IgD-negative memory B cell (primary cell): ENCODE results near the gene REPIN1. TPM values are rescaled to one million over a fixed set of nuclear protein-coding genes. Genes with fewer than 3 reads are reported as not detected.

ENCODE experiments used
- H3K27ac Mint-ChIP-seq, 3 donors: one replicate each; pipeline ENCODE4 v1.8.0; 2020 to 2022; ENCODE audit warnings: mild to moderate bottlenecking in 3 of 3, mixed read lengths in 3 of 3, moderate library complexity in 1 of 3
- H3K27me3 Mint-ChIP-seq: one replicate; pipeline ENCODE4 v1.8.0; 2021; ENCODE audit warnings: mixed read lengths
- H3K36me3 Mint-ChIP-seq: one replicate; pipeline ENCODE4 v1.8.0; 2020; ENCODE audit warnings: mild to moderate bottlenecking, mixed read lengths
- H3K4me1 Mint-ChIP-seq, 3 donors: one replicate each; pipeline ENCODE4 v1.8.0; 2020 to 2022; ENCODE audit warnings: mixed read lengths in 3 of 3, mild to moderate bottlenecking in 1 of 3
- H3K4me3 Mint-ChIP-seq, 4 donors: one replicate each; pipeline ENCODE4 v1.8.0; 2020 to 2022; ENCODE audit warnings: mild to moderate bottlenecking in 4 of 4, mixed read lengths in 4 of 4, moderate library complexity in 3 of 4
- H3K9me3 Mint-ChIP-seq, 3 donors: one replicate each; pipeline ENCODE4 v1.8.0; 2020 to 2021; ENCODE audit warnings: mixed read lengths in 3 of 3, mild to moderate bottlenecking in 1 of 3
- polyA plus RNA-seq: library from polyadenylated mRNA; unstranded; fragments of 300-500 nt; fragmentation: Illumina TruSeq; gene quantifications from one replicate; pipeline ENCODE4 v1.2.3, GENCODE V29; 2021

Gene REPIN1
- polyA plus RNA-seq, 1 donor from 2014 or later: 118 TPM

DNA sequence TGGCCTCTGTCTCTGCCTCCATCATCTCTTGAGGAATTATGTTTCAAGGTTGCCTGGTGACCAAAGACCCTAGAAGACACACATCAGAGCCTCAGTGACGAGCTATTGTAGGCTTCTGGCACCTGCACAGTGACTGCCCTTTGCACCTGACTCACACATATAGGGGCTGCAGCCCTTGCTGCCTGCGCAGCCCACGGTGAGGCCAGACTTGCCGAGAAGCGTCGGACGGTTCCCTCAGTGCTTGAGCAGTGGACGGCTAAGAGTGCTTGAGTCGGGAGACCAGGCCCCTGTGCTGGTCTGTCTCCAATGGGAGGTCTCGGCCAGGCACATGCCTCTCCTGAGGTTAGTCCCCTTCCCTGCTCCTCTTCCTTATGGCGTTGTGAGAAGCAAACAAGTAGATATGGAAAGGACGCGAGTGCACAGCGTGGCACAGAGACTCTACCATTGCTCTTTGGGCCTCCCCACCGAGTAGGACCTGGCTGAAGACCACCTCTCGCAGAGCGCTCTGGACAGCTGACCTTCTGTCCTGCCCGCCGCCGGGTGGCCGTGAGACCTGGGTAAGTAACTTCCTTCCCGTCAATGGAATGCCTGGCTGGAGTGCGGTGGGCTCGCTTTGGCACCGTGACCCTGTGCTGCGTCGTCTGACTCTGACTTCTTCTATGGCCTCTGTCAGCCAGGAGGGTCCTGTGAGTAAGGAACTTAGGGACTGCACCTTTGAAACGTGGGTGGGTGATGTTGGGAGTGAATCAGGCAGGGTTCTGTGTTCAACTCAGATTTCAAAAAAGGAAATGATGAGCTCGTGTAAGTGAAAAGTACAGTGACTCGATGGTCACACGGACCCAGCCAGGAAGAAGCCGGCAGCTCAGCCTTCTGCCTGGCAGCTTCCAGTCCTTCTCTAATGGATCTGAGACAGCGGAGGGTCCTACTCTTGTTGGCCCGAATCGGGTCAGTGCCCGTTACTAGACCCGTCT, 44.2 kb downstream of the REPIN1 start:
- no peak overlapping the region for H3K4me3 Mint-ChIP-seq
- H3K9me3 Mint-ChIP-seq: peaks cover 0 to 2% (median 0%) of the 10 kb centered on the region in 3 donors
- peaks cover 12% of the 10 kb centered on the region for H3K36me3 Mint-ChIP-seq
- peak overlapping the region in 2 of 3 donors; percentile 53 to 69 for H3K27ac Mint-ChIP-seq
- peaks cover 8 to 11% (median 11%) of the 10 kb centered on the region in 3 donors for H3K4me1 Mint-ChIP-seq
- no peaks in the 10 kb centered on the region for H3K27me3 Mint-ChIP-seq

DNA sequence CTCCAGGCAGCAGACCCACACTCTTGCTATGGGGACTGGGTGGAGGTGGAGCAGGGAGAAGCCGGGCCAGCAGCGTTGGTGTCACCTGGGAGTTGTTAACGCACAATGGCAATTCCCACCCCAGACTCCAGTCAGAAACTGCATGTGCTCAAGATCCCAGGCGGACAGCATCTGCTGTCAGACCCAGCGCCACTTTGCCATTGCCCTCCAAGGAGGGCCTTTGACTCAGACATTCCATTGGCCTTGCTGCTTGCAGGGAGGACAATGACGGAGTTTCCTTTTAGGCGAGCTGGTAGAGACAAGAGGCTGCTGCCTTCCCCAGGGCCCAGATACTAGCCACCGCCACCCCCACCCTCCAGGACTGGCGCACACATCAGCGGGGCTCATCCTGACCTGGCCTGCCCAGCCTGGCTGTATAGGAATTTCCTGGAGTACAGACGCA, 45.0 kb downstream of the REPIN1 start:
- Mint-ChIP-seq H3K27me3 (no peaks in the 10 kb centered on the region), H3K9me3 (peaks cover 0 to under 1% (median 0%) of the 10 kb centered on the region in 3 donors), H3K27ac (peak overlapping the region in 1 of 3 donors; percentile 69), H3K4me1 (peaks cover 6 to 8% (median 8%) of the 10 kb centered on the region in 3 donors), H3K4me3 (peak overlapping the region in 2 of 4 donors; percentile 31 to 38), H3K36me3 (peaks cover 10% of the 10 kb centered on the region)

DNA sequence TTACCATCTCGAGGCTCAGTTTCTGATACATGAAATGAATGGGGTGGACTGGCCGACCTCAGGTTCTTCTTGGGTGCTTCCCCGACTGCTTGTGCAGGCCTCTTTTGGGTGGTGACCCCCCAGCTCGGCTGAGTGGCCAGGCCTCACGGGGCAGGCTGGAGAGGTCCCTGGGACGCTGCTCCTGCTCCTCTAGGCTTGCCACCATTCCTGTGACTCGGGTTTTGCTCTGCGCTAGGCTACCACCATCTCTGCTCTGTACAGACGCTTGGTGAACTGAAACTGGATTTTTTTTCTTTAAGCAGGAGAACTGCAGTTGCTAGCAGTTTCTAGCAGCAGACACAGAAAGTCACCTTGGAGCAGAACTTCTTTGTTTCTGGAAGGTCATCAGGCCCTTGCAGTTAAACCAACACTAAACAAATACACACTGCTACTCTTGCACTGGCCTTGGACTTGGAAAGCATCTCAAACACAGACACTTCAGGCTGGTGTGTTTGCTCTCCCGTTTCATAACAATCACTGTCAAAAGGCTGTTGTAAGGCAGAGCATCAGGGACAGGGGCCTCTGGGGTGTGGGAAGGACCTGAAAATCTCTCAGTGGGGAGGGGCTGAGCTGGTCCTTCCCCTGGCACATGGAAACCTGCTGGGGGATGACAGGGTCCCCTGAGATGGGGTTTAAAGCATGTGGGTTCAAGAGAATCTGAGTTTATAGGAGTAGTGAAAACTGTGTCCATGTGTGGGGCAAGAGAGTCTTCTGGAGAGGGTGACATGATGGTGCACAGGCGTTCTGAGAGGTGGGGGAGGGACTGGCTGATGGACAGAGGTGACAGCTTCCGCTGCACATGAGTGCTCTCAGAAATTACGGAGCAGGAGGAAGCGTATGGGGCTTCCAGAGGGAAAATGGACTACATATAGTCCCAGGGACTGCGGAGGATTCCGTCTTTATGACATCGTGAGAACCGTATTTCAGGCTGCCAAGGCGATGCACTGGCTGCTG, 46.8 kb downstream of the REPIN1 start:
- Mint-ChIP-seq H3K27ac (peak overlapping the region in 1 of 3 donors; percentile 46), H3K27me3 (no peaks in the 10 kb centered on the region), H3K4me3 (no peak overlapping the region), H3K9me3 (no peaks in the 10 kb centered on the region), H3K36me3 (peaks cover 4% of the 10 kb centered on the region), H3K4me1 (peaks cover 0 to 3% (median 2%) of the 10 kb centered on the region in 3 donors)

DNA sequence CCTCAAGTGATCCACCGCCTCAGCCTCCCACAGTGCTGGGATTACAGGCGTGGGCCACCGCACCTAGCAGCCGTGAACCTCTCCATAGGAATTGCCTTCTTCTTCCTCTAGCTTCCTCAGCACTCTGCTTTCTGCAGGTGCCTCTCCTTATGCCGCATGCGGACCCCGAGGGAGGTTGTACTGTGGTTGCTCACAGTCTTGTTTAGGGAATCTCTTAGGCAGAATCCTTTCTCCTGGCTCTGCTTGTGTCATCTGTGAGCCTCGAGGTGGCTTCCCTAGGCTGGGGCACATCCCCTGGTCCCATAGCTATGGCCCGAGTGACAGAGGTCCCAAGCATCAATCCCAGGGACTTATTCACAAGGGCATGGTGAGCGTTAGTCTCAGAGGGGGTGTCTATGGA, 48.6 kb downstream of the REPIN1 start:
- Mint-ChIP-seq H3K9me3 (no peaks in the 10 kb centered on the region), H3K4me1 (peaks cover 6 to 7% (median 6%) of the 10 kb centered on the region in 3 donors), H3K36me3 (peaks cover 6% of the 10 kb centered on the region), H3K4me3 (no peak overlapping the region), H3K27ac (no peak overlapping the region), H3K27me3 (peaks cover 4% of the 10 kb centered on the region)

DNA sequence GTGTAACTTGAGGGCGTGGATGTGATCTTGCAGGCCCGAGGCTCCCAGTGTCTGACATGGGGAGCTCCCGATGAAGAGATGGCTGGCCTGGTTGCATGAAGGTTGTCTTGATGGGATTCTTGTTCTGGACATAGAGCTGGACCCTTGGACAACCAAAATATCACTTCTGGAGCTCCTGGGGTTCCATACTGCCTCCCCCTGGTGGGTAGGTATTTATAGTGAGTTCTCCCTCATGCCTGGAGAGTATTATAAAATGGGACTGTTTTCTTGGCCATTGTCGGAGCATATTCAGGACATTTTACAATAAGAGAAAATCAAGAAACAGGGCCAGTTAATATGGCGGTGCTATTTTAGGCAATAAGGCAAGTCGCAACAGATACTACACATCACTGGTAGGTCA, 49.2 kb downstream of the REPIN1 start:
- Mint-ChIP-seq H3K4me3 (no peak overlapping the region), H3K27ac (no peak overlapping the region), H3K27me3 (peaks cover 4% of the 10 kb centered on the region), H3K9me3 (no peaks in the 10 kb centered on the region), H3K4me1 (peaks cover 6 to 7% (median 6%) of the 10 kb centered on the region in 3 donors), H3K36me3 (peaks cover 6% of the 10 kb centered on the region)

DNA sequence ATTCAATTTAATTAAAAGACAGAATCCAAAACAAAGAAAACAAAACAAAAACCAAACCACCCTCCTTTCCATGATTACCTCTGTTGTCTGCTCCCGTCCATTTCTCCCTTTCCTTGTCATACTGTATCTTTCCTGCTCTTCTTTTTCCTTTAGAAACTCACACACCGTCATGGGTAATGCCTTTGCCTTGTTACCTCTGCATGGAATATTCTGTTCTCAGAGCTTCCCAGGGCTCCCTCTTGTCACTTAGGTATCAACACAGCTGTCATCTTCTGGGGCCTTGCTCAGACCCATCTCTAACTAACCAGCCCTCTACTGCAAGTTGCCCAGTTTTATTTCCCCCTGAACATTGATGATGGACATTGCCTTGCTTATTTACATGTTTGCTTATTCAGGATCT, 51.6 kb downstream of the REPIN1 start:
- Mint-ChIP-seq H3K36me3 (peaks cover 4% of the 10 kb centered on the region), H3K4me3 (no peak overlapping the region), H3K27ac (no peak overlapping the region), H3K9me3 (no peaks in the 10 kb centered on the region), H3K4me1 (peaks cover 5 to 7% (median 6%) of the 10 kb centered on the region in 3 donors), H3K27me3 (peaks cover 4% of the 10 kb centered on the region)

DNA sequence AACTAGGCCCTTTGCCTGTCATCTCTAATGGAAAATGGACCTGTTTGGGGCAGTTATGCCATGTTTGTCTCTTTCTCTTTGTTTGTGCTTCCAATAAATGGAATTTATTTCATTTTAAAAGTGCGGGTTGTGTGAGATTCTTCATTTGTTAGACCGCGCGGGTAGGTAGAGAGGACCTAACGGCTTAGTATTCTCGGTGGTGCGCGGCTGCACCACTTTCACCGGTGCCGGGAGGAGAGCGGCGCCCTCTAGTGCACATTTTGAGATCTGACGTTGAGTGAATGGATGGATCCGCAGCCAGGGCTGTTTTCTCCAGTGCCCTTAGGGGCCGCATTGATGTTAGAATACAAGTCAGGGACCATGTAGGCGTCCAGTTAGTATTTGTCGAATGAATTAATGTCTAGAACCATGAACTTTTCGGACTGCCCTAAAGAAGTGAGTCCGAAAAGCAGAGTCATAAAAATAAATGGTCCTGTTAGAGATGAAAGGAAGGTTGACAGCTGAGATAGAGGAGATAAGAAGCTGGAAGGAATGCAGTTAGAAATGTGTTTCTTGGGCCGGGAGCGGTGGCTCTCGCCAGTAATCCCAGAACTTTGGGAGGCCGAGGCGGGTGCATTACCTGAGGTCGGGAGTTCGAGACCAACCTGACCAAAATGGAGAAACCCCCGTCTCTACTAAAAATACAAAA, 52.5 kb downstream of the REPIN1 start:
- H3K27me3 Mint-ChIP-seq: peaks cover 4% of the 10 kb centered on the region
- H3K36me3 Mint-ChIP-seq: peaks cover 4% of the 10 kb centered on the region
- peak overlapping the region in 2 of 4 donors; percentile 0 to 13 for H3K4me3 Mint-ChIP-seq
- H3K4me1 Mint-ChIP-seq: peaks cover 5 to 6% (median 5%) of the 10 kb centered on the region in 3 donors
- no peaks in the 10 kb centered on the region for H3K9me3 Mint-ChIP-seq
- peak overlapping the region in 2 of 3 donors; percentile 36 to 91 for H3K27ac Mint-ChIP-seq

DNA sequence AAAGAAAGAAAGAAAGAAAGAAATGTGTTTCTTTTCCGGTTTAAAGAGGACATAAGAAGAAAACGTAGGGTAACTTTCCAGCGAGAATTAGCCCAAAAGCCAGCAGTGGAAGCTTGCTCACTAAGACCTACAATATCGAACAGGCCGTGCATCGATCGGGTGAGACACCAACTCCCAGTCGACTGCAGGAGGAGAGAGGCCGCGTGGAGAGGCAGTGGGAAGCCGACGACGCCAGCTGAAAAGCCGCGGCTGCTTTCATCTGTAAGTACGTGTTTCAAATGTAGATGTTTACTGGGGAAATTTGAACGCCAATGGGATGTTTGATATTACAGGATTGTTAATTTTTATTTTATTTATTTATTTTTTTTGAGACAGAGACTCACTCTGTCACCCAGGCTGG, 53.2 kb downstream of the REPIN1 start:
- H3K9me3 Mint-ChIP-seq: no peaks in the 10 kb centered on the region

More for the DNA sequence above, 53.2 kb downstream of the REPIN1 start:
- peaks cover 4% of the 10 kb centered on the region for H3K27me3 Mint-ChIP-seq
- no peak overlapping the region for H3K27ac Mint-ChIP-seq
- H3K4me3 Mint-ChIP-seq: no peak overlapping the region
- H3K4me1 Mint-ChIP-seq: peaks cover 5 to 6% (median 5%) of the 10 kb centered on the region in 3 donors
- peaks cover 4% of the 10 kb centered on the region for H3K36me3 Mint-ChIP-seq

Other genes with a start within 250 kb of the REPIN1 start
- gene LRRC61, start 45.5 kb upstream of the REPIN1 start, polyA plus RNA-seq: 29.1 TPM
- gene ACTR3C, start 45.3 kb upstream of the REPIN1 start, polyA plus RNA-seq: 5.2 TPM
- gene RARRES2, start 27.2 kb upstream of the REPIN1 start, polyA plus RNA-seq: not detected
- gene ZNF775, start 10.5 kb downstream of the REPIN1 start, polyA plus RNA-seq: 5.1 TPM
- gene GIMAP8, start 81.8 kb downstream of the REPIN1 start, polyA plus RNA-seq: 1.4 TPM
- gene GIMAP7, start 146.1 kb downstream of the REPIN1 start, polyA plus RNA-seq: 24.1 TPM
- gene GIMAP4, start 198.6 kb downstream of the REPIN1 start, polyA plus RNA-seq: 16.2 TPM